ENCODE results near the gene LYPD8. TPM values are rescaled to one million over a fixed set of nuclear protein-coding genes. Genes with fewer than 3 reads are reported as not detected.

Gene LYPD8
- polyA plus RNA-seq, 1 donor from 2014 or later, result not detected

DNA sequence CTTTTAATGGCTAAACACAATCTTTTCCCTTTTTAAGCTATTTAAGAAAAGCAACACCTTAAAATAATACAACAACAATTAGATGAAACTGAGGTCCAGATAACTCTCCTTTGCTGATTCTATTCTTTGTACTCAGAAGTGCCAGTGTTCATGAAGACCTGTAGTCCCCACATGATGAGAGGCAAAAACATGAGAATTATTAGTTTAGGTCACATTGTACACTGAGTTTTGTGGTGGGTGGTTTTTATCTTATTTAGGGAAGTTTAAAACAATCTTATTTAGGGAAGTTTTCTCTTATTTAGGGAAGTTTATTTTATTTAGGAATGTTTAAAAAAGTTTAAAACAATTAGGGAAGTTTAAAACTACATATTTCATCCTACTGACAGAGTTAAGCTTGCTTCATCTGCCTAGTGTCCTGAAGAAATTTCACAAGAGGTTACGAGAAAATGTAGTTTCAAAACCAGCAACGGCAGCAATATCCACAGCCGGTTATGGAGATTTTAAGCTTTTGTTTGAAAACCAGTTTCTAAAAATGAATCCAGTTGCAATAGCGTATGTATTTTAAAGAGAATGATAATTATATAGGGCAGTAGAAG lies 45.2 kb downstream of the LYPD8 start:
- no peaks in the 10 kb centered on the region for H4K20me1 ChIP-seq (ENCODE audit: insufficient read depth)
- H3K36me3 ChIP-seq (ENCODE audit: insufficient read depth, low read length), result no peaks in the 10 kb centered on the region
- no peak overlapping the region for H3K9ac ChIP-seq (ENCODE audit: low read length)
- H3K4me3 ChIP-seq (ENCODE audit: low read length), result no peak overlapping the region
- H3K9me3 ChIP-seq (ENCODE audit: low read length), result peaks cover 4% of the 10 kb centered on the region
- H3K4me2 ChIP-seq (ENCODE audit: low read length), result no peak overlapping the region
- no peaks in the 10 kb centered on the region for H3F3A ChIP-seq (ENCODE audit: insufficient read depth, low read length, poor library complexity, severe bottlenecking)
- H3K79me2 ChIP-seq (replicated peaks; ENCODE audit: insufficient read depth, low read length), result no peaks in the 10 kb centered on the region
- H3K9me2 ChIP-seq (ENCODE audit: insufficient read depth, low read length), result no peaks in the 10 kb centered on the region
- no peaks in the 10 kb centered on the region for H3K27me3 ChIP-seq (ENCODE audit: insufficient read depth, low read depth, low read length)
- TF ChIP-seq SMC3 (conservative IDR thresholded peaks at IDR 0.05; ENCODE audit: poor library complexity) (no peak), REST (IDR thresholded peaks at IDR 0.05; ENCODE audit: borderline replicate concordance) (no peak), TAF1 (IDR thresholded peaks at IDR 0.05; ENCODE audit: low read depth) (no peak), EP300 (conservative IDR thresholded peaks at IDR 0.05; ENCODE audit: poor library complexity, severe bottlenecking) (no peak), POLR2AphosphoS5 (IDR thresholded peaks at IDR 0.05) (no peak)
- no peak overlapping the region for H3K27ac ChIP-seq (ENCODE audit: low read length)
- H2AFZ ChIP-seq (ENCODE audit: low read depth, low read length), result no peak overlapping the region

DNA sequence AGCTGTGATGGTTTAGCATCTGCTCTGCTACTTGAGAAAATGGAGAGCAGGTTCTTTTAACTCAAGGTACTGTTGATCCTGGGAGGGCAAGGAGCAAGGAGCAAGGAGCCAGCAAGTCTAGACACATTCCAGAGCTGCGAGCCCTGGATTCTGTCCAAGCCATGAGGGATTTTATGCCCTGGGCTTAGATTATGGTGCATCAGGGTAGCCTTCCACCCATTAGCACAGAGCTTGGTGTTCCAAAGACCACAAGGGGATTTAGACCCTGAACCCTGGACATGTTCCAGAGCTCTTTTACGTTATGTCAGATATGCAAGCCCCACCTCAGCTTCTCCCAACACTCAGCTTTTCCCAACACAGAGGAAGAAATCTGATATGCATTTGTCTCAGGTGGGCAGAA lies 51.0 kb downstream of the LYPD8 start:
- Histone ChIP-seq H3F3A (ENCODE audit: insufficient read depth, low read length, poor library complexity, severe bottlenecking) (no peaks in the 10 kb centered on the region), H3K27ac (ENCODE audit: low read length) (no peak overlapping the region), H3K9me3 (ENCODE audit: low read length) (peaks cover 4% of the 10 kb centered on the region), H2AFZ (ENCODE audit: low read depth, low read length) (no peak overlapping the region), H3K27me3 (ENCODE audit: insufficient read depth, low read depth, low read length) (no peaks in the 10 kb centered on the region), H3K4me2 (ENCODE audit: low read length) (no peak overlapping the region), H3K9ac (ENCODE audit: low read length) (no peak overlapping the region), H3K4me3 (ENCODE audit: low read length) (no peak overlapping the region), H3K79me2 (replicated peaks; ENCODE audit: insufficient read depth, low read length) (no peaks in the 10 kb centered on the region), H4K20me1 (ENCODE audit: insufficient read depth) (no peaks in the 10 kb centered on the region), H3K9me2 (ENCODE audit: insufficient read depth, low read length) (no peaks in the 10 kb centered on the region), H3K36me3 (ENCODE audit: insufficient read depth, low read length) (no peaks in the 10 kb centered on the region)
- TF ChIP-seq EP300 (conservative IDR thresholded peaks at IDR 0.05; ENCODE audit: poor library complexity, severe bottlenecking) (no peak), REST (IDR thresholded peaks at IDR 0.05; ENCODE audit: borderline replicate concordance) (no peak), RAD21 (conservative IDR thresholded peaks at IDR 0.05) (no peak), EZH2 (IDR thresholded peaks at IDR 0.05; ENCODE audit: borderline replicate concordance, insufficient read depth, low read length, poor library complexity, severe bottlenecking) (no peak), CTCF (IDR thresholded peaks at IDR 0.05; ENCODE audit: poor library complexity, severe bottlenecking) (no peak), MXI1 (conservative IDR thresholded peaks at IDR 0.05; ENCODE audit: poor library complexity, severe bottlenecking) (no peak), POLR2AphosphoS5 (IDR thresholded peaks at IDR 0.05) (no peak), SMC3 (conservative IDR thresholded peaks at IDR 0.05; ENCODE audit: poor library complexity) (no peak), TAF1 (IDR thresholded peaks at IDR 0.05; ENCODE audit: low read depth) (no peak)
